Keratinocyte (primary cell): ENCODE results near the gene GOT1. TPM values are rescaled to one million over a fixed set of nuclear protein-coding genes. Genes with fewer than 3 reads are reported as not detected.
A peak's percentile ranks its signal among the peaks of the same experiment; 100 is the strongest.

Experiments used
- DNase-seq: peaks from one replicate; pipeline ENCODE4 v3.0.0-alpha.2; 2011; ENCODE audit warnings: low read depth, missing footprints, low spot score
- FAIRE-seq: peaks from 2 replicates; lab custom pipeline; 2011; peaks lifted over from hg19 to GRCh38; lab: Jason Lieb, UNC
- H2AFZ ChIP-seq: 2 replicates; pipeline ENCODE4 v1.6.0; 2012; ENCODE audit warnings: low read length, control low read depth, inconsistent platforms; ENCODE audit not compliant: control insufficient read depth
- H3K27ac ChIP-seq: 2 replicates; pipeline ENCODE4 v1.5.1; 2011; ENCODE audit warnings: low read length; ENCODE audit not compliant: control insufficient read depth, insufficient read depth
- H3K27me3 ChIP-seq: 3 replicates; pipeline ENCODE4 v1.6.0; 2011; ENCODE audit warnings: low read length; ENCODE audit not compliant: control insufficient read depth, insufficient read depth; ENCODE audit errors: extremely low read depth
- H3K36me3 ChIP-seq, 2 experiments: 2 replicates in 1 of 2; 3 replicates in 1 of 2; pipeline ENCODE4 v1.5.1; 2011; ENCODE audit warnings: low read length in 2 of 2, mild to moderate bottlenecking in 1 of 2; ENCODE audit not compliant: control insufficient read depth in 2 of 2, insufficient read depth in 2 of 2; ENCODE audit errors: extremely low read depth in 1 of 2
- H3K4me1 ChIP-seq: 3 replicates; pipeline ENCODE4 v1.5.1; 2011; ENCODE audit warnings: low read length; ENCODE audit not compliant: control insufficient read depth, insufficient read depth; ENCODE audit errors: extremely low read depth
- H3K4me2 ChIP-seq: 3 replicates; pipeline ENCODE4 v1.6.0; 2011; ENCODE audit warnings: low read depth, low read length; ENCODE audit not compliant: control insufficient read depth, insufficient read depth; ENCODE audit errors: extremely low read depth
- H3K4me3 ChIP-seq, 3 experiments: fragments of 200-600 bp in 1 of 3; sonication (generic) in 1 of 3; 2 replicates in 2 of 3; 3 replicates in 1 of 3; pipeline ENCODE4 v1.5.1; 2011 to 2016; ENCODE audit warnings: low read length in 3 of 3, mild to moderate bottlenecking in 3 of 3, control low read depth in 2 of 3, inconsistent platforms in 1 of 3, low read depth in 1 of 3, mixed read lengths in 1 of 3, mixed run types in 1 of 3, moderate library complexity in 1 of 3; ENCODE audit not compliant: control insufficient read depth in 2 of 3, insufficient read depth in 2 of 3; ENCODE audit errors: extremely low read depth in 1 of 3
- H3K79me2 ChIP-seq: 2 replicates; pipeline ENCODE4 v1.6.0; 2012; ENCODE audit warnings: low read length; ENCODE audit not compliant: control insufficient read depth, insufficient read depth
- H3K9ac ChIP-seq: 3 replicates; pipeline ENCODE4 v1.6.0; 2011; ENCODE audit warnings: low read length; ENCODE audit not compliant: control insufficient read depth, insufficient read depth; ENCODE audit errors: extremely low read depth
- H3K9me1 ChIP-seq: 3 replicates; pipeline ENCODE4 v1.6.0; 2011; ENCODE audit warnings: low read length; ENCODE audit not compliant: control insufficient read depth, insufficient read depth; ENCODE audit errors: extremely low read depth
- H3K9me3 ChIP-seq: 2 replicates; pipeline ENCODE4 v1.5.1; 2012; ENCODE audit warnings: low read depth, low read length; ENCODE audit not compliant: control insufficient read depth
- H4K20me1 ChIP-seq: 3 replicates; pipeline ENCODE4 v1.6.0; 2011; ENCODE audit warnings: low read length; ENCODE audit not compliant: control insufficient read depth, insufficient read depth; ENCODE audit errors: extremely low read depth
- EZH2 ChIP-seq: IDR thresholded peaks from one replicate; pipeline ENCODE4 v1.6.1; 2012; ENCODE audit warnings: inconsistent platforms, mild to moderate bottlenecking, low read length, moderate library complexity
- dilution Hi-C: fragments of 300-500 bp; cut with MboI; formaldehyde crosslinking; loops from one replicate; pipeline ENCODE4 v1.7.0; 2020; ENCODE audit warnings: low sequenced_read_pairs; ENCODE audit not compliant: extremely low pct_ligation_motif_present
- polyA plus RNA-seq, 5 experiments: library from polyadenylated mRNA; depleted of rRNA in 3 of 5; stranded (reverse) in 3 of 5; stranded (forward) in 1 of 5; unstranded in 1 of 5; fragments of >200 nt; gene quantifications; 1 replicate in 1 of 5; 2 replicates in 3 of 5; 3 replicates in 1 of 5; pipeline versions ENCODE4 v1.2.1 to v1.2.3, GENCODE V29; 2011 to 2012; ENCODE audit warnings: missing spikeins in 2 of 5, low read depth in 1 of 5, low replicate concordance in 1 of 5
- TF ChIP-seq, protein P1 (sequence below), 3 experiments: IDR thresholded peaks in 1 of 3; conservative IDR thresholded peaks in 1 of 3; optimal IDR thresholded peaks in 1 of 3; 2 replicates in 2 of 3; 3 replicates in 1 of 3; pipeline versions ENCODE3 to v1.5.1; 2011; ENCODE audit warnings: low read length in 3 of 3, mild to moderate bottlenecking in 3 of 3, moderate library complexity in 2 of 3, control low read depth in 1 of 3, inconsistent platforms in 1 of 3; ENCODE audit not compliant: insufficient read depth in 2 of 3; ENCODE audit errors: extremely low read depth in 1 of 3

GOT1 gene
- polyA plus RNA-seq, 1 donor (not counting 4 experiments of a cell fraction or from before 2014, with no cell fraction given), result 33.3 TPM

DNA sequence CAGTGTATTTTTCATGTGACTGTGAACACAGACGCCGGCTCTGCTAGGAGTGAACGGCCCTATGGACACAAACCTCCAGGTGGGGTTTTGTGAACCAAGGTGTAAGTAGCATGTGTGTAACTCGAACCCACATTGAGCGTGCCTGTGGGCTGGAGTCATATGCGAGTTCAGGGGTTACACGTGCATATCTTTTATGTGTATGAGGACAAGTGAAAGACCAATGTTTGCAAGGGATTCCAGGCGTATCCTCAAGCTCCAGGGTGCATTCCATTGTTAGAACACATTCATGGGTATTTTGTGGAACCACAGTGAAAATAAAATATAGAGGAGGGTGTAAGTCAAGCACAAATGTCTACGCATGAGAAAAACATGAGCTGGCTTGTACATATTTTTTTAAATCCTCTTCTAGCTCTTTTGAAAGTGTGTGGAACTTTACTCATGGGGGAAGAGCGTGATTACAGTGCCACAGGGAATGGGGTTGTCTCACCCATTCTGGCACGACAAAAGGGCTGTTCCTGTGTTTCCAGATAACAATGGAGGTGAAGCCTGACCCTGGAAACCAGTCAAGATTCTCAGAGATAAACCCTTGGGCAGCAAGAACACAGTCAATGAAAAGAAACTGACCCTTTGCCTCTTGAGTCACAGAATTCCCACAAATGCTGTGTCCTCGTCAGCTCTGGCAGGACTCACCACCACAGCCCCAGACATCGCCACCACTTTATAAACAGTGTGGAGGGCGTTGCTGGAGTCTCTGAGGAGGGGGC, 37.0 kb upstream of the GOT1 start:
- Histone ChIP-seq H3K4me3 (no peak overlapping the region), H3K4me1 (no peaks in the 10 kb centered on the region), H2AFZ (no peak overlapping the region), H3K4me2 (no peak overlapping the region), H3K9me3 (no peaks in the 10 kb centered on the region), H3K79me2 (no peaks in the 10 kb centered on the region), H4K20me1 (no peaks in the 10 kb centered on the region), H3K36me3 (no peaks in the 10 kb centered on the region), H3K9ac (no peak overlapping the region), H3K27me3 (peaks cover 3% of the 10 kb centered on the region), H3K27ac (no peak overlapping the region), H3K9me1 (no peaks in the 10 kb centered on the region)
- TF ChIP-seq EZH2, result no peak
- TF ChIP-seq, protein P1, sequence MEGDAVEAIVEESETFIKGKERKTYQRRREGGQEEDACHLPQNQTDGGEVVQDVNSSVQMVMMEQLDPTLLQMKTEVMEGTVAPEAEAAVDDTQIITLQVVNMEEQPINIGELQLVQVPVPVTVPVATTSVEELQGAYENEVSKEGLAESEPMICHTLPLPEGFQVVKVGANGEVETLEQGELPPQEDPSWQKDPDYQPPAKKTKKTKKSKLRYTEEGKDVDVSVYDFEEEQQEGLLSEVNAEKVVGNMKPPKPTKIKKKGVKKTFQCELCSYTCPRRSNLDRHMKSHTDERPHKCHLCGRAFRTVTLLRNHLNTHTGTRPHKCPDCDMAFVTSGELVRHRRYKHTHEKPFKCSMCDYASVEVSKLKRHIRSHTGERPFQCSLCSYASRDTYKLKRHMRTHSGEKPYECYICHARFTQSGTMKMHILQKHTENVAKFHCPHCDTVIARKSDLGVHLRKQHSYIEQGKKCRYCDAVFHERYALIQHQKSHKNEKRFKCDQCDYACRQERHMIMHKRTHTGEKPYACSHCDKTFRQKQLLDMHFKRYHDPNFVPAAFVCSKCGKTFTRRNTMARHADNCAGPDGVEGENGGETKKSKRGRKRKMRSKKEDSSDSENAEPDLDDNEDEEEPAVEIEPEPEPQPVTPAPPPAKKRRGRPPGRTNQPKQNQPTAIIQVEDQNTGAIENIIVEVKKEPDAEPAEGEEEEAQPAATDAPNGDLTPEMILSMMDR (optimal IDR thresholded peaks at IDR 0.05 in 1 of 3, IDR thresholded peaks at IDR 0.05 in 1 of 3, conservative IDR thresholded peaks at IDR 0.05 in 1 of 3; ENCODE audit: extremely low read depth in 1 of 3, insufficient read depth in 2 of 3, low read length in 3 of 3), result no peak
- FAIRE-seq (no peak), DNase-seq (peak; percentile 9)
- dilution Hi-C loops, result no loop called here

DNA sequence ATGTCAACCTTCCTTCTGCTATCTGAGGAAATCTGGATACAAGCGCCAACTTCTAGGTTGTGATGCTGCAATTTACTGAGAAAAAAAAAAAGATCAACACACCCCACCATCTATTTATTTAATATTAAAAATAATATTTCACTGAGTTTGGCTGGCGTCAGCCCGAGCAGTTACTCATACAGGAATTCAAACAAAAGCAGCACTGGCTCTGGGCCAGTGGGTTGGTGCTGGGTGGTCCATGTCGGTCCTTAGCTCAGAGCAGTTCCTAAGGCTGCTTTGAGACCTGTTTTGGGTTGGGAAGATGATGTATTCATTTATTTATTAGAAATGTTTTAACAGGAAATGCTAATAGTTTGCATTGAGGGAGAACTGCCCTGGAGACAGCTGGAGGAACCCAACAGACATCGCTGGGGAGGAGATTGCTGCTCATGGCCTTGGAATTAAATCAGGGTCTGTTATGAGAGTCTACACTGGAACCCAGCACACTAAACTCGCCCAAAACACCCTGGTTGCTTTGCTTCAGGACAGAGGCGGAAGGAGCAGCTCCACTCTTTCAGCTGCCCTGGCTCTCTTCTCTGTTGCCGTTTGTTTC, 36.3 kb upstream of the GOT1 start:
- no peaks in the 10 kb centered on the region for H3K36me3 ChIP-seq
- H3K9me1 ChIP-seq, result no peaks in the 10 kb centered on the region
- H3K9ac ChIP-seq, result no peak overlapping the region
- no peak overlapping the region for H3K4me3 ChIP-seq
- H3K4me1 ChIP-seq, result no peaks in the 10 kb centered on the region
- no peak overlapping the region for H2AFZ ChIP-seq
- DNase-seq (no peak), FAIRE-seq (no peak)
- H3K4me2 ChIP-seq, result no peak overlapping the region
- H3K27me3 ChIP-seq, result peaks cover 3% of the 10 kb centered on the region
- no peaks in the 10 kb centered on the region for H4K20me1 ChIP-seq
- H3K79me2 ChIP-seq, result no peaks in the 10 kb centered on the region
- dilution Hi-C loops, result no loop called here
- no peaks in the 10 kb centered on the region for H3K9me3 ChIP-seq
- TF ChIP-seq, protein P1 (optimal IDR thresholded peaks at IDR 0.05 in 1 of 3, IDR thresholded peaks at IDR 0.05 in 1 of 3, conservative IDR thresholded peaks at IDR 0.05 in 1 of 3; ENCODE audit: extremely low read depth in 1 of 3, insufficient read depth in 2 of 3, low read length in 3 of 3), result no peak
- TF ChIP-seq EZH2, result no peak
- no peak overlapping the region for H3K27ac ChIP-seq
